ENCODE data around the gene MCCC1.

The MCCC1 gene

DNA sequence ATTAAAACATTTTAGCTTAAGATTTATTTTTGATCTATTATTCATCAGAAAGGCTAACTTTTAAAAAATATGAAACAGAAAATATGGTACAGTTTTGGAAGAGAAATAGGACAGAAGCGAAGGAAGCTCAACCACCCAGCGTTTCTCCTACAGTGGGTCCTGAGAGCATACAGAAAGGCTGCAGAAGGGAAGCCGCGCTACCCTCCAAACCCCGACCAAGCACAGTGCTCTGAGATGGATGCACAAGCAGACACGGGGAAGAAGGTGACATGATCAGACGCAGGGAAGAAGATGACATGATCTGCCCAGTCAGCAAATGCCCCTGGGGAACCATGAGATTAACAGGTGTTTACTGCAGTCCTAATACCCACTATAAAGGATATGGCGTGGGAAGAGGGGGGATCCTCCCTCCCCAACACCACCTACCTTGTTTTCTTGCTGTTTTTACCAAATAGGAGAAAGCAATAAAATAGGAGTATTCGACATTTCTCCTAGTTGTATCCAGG lies 133.4 kb downstream of the MCCC1 start:
- no peaks in the 10 kb centered on the region for H3K4me1 ChIP-seq (ENCODE audit: low read length)
- no peak overlapping the region for H2AFZ ChIP-seq (ENCODE audit: low read length)
- no peak overlapping the region for H3K9ac ChIP-seq (ENCODE audit: low read length)
- no peak overlapping the region for H3K4me3 ChIP-seq (ENCODE audit: low read length)
- H3K36me3 ChIP-seq (replicated peaks; ENCODE audit: insufficient read depth, low read length): peaks cover 4% of the 10 kb centered on the region; the same call in 1 of the 2 replicates
- no peaks in the 10 kb centered on the region for H3K9me3 ChIP-seq (replicated peaks; ENCODE audit: insufficient read depth, low read length)
- peaks cover 4% of the 10 kb centered on the region; the same call in 1 of the 2 replicates for H4K20me1 ChIP-seq (ENCODE audit: insufficient read depth, low read length)
- no peak for DNase-seq
- H3K79me2 ChIP-seq (ENCODE audit: low read length): peaks cover 64% of the 10 kb centered on the region
- no peaks in the 10 kb centered on the region for H3K27me3 ChIP-seq (replicated peaks; ENCODE audit: insufficient read depth, low read length)
- H3K9me2 ChIP-seq (replicated peaks; ENCODE audit: insufficient read depth, low read length): no peaks in the 10 kb centered on the region
- H3K4me2 ChIP-seq (ENCODE audit: low read depth, low read length): no peak overlapping the region
- TF ChIP-seq, protein P1, sequence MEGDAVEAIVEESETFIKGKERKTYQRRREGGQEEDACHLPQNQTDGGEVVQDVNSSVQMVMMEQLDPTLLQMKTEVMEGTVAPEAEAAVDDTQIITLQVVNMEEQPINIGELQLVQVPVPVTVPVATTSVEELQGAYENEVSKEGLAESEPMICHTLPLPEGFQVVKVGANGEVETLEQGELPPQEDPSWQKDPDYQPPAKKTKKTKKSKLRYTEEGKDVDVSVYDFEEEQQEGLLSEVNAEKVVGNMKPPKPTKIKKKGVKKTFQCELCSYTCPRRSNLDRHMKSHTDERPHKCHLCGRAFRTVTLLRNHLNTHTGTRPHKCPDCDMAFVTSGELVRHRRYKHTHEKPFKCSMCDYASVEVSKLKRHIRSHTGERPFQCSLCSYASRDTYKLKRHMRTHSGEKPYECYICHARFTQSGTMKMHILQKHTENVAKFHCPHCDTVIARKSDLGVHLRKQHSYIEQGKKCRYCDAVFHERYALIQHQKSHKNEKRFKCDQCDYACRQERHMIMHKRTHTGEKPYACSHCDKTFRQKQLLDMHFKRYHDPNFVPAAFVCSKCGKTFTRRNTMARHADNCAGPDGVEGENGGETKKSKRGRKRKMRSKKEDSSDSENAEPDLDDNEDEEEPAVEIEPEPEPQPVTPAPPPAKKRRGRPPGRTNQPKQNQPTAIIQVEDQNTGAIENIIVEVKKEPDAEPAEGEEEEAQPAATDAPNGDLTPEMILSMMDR (IDR thresholded peaks at IDR 0.05; ENCODE audit: low read length): no peak
- no peak for TF ChIP-seq EZH2 (optimal IDR thresholded peaks at IDR 0.05; ENCODE audit: low read depth, low read length)
- no peak for TF ChIP-seq EZH2phosphoT487 (IDR thresholded peaks at IDR 0.05; ENCODE audit: low read length)
- no peak overlapping the region for H3K27ac ChIP-seq (ENCODE audit: low read length)
- H3F3A ChIP-seq (ENCODE audit: insufficient read depth, low read length): no peaks in the 10 kb centered on the region

Data from MM.1S (cell line).